OCI-LY7 (cell line): Measurements from ENCODE around the gene ATF7.

ENCODE experiments used
- EZH2phosphoT487 ChIP-seq: fragments of 200-600 bp; sonication (generic); IDR thresholded peaks from 2 replicates; pipeline ENCODE4 v1.6.1; 2018; ENCODE audit warnings: low read depth, borderline replicate concordance, mild to moderate bottlenecking, mixed run types, antibody characterized with exemption, low read length, moderate library complexity, mixed read lengths
- TF ChIP-seq, protein P1 (sequence below): fragments of 200-600 bp; sonication (generic); conservative IDR thresholded peaks from 2 replicates; pipeline ENCODE4 v1.5.1; 2014; ENCODE audit warnings: mild to moderate bottlenecking, antibody characterized with exemption, low read length, moderate library complexity, mixed read lengths

DNA sequence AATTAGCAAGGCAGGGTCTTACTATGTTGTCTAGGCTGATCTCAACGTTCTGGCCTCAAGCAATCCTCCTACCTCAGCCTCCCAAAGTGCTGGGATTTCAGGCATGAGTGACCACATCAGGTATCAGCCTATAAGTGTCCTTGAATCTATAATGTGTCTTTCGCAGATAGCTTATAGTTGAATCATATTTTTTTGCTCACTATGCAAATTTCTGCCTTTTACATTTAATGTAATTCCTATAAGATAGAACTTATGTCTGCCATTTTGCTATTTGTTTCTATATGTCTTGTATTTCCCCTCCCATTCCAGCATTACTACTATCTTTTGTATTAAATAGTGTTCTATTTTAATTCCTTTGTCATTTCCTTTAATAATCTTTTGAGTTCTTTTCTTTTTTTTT lies 10.5 kb upstream of the ATF7 start:
- TF ChIP-seq, protein P1, sequence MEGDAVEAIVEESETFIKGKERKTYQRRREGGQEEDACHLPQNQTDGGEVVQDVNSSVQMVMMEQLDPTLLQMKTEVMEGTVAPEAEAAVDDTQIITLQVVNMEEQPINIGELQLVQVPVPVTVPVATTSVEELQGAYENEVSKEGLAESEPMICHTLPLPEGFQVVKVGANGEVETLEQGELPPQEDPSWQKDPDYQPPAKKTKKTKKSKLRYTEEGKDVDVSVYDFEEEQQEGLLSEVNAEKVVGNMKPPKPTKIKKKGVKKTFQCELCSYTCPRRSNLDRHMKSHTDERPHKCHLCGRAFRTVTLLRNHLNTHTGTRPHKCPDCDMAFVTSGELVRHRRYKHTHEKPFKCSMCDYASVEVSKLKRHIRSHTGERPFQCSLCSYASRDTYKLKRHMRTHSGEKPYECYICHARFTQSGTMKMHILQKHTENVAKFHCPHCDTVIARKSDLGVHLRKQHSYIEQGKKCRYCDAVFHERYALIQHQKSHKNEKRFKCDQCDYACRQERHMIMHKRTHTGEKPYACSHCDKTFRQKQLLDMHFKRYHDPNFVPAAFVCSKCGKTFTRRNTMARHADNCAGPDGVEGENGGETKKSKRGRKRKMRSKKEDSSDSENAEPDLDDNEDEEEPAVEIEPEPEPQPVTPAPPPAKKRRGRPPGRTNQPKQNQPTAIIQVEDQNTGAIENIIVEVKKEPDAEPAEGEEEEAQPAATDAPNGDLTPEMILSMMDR: no peak
- no peak for TF ChIP-seq EZH2phosphoT487
